Psoas muscle (tissue), 7 donors: ENCODE data around the gene OCEL1. TPM values are rescaled to one million over a fixed set of nuclear protein-coding genes. Genes with fewer than 3 reads are reported as not detected.

ENCODE experiments used
- polyA plus RNA-seq, 3 donors: library from polyadenylated mRNA; stranded (reverse); fragments of 200-250 nt; gene quantifications; one replicate each; pipeline ENCODE4 v1.2.3, GENCODE V29; 2013
- total RNA-seq, 4 donors: library from RNA; stranded (reverse); fragmentation: NEBNext Ultra II Directional in 2 of 4; extraction: Animal tissue kit (Norgen Biotek cat#: 25700) in 2 of 4; gene quantifications; one replicate each; pipeline versions ENCODE4 v1.2.1 to v1.2.4, GENCODE V29; 2021 to 2023
- donor health status: healthy with polysubstance abuse.
- donor health status: DM: no; HTN: no; CAD: no; lungs with moderate emphysema.
- donor health status: Bipolar disorder and iron deficiency.
- donor health status: healthy.
- donor health status: DM: no; HTN: no; CAD: no.
- donor health status: DM: no; HTN: no; CAD: no.
- donor health status: DM: yes; HTN: yes; CAD: no.

OCEL1 gene
- total and polyA plus RNA-seq, 7 donors, result 15.6 to 37.1 (median 19.6) TPM

Other genes with a start within 250 kb of the OCEL1 start
- 1 to 10 TPM; 3.2 to 9.9 (median 8.0) TPM for gene CPAMD8, start 199.4 kb upstream of the OCEL1 start, total RNA-seq
- 1 to 10 TPM; 4.5 to 9.8 (median 9.0) TPM for gene CPAMD8, start 199.4 kb upstream of the OCEL1 start, polyA plus RNA-seq
- 1 to 10 TPM; 1.8 to 5.9 (median 3.6) TPM for gene HAUS8, start 150.8 kb upstream of the OCEL1 start, total RNA-seq
- 1 to 10 TPM; 4.2 to 5.7 (median 5.0) TPM for gene HAUS8, start 150.8 kb upstream of the OCEL1 start, polyA plus RNA-seq
- 10 to 100 TPM; 13.8 to 16.4 (median 14.5) TPM for gene MYO9B, start 150.4 kb upstream of the OCEL1 start, total RNA-seq
- gene MYO9B, start 150.4 kb upstream of the OCEL1 start, polyA plus RNA-seq, result 10 to 100 TPM in 2 of 3 donors, 1 to 10 TPM in 1; 9.0 to 23.7 (median 18.9) TPM
- 10 to 100 TPM; 25.5 to 41.2 (median 30.5) TPM for gene USE1, start 10.9 kb upstream of the OCEL1 start, total RNA-seq
- 10 to 100 TPM; 45.3 to 83.0 (median 57.1) TPM for gene USE1, start 10.9 kb upstream of the OCEL1 start, polyA plus RNA-seq
- gene NR2F6, start 19.7 kb downstream of the OCEL1 start, total RNA-seq, result 10 to 100 TPM; 34.9 to 56.7 (median 41.1) TPM
- 10 to 100 TPM; 21.1 to 51.3 (median 27.9) TPM for gene NR2F6, start 19.7 kb downstream of the OCEL1 start, polyA plus RNA-seq
- gene USHBP1, start 38.5 kb downstream of the OCEL1 start, total RNA-seq, result 1 to 10 TPM; 2.6 to 8.6 (median 3.3) TPM
- 1 to 10 TPM; 3.7 to 5.0 (median 4.0) TPM for gene USHBP1, start 38.5 kb downstream of the OCEL1 start, polyA plus RNA-seq
- gene BABAM1, start 41.2 kb downstream of the OCEL1 start, total RNA-seq, result 10 to 100 TPM; 70.0 to 97.0 (median 88.7) TPM
- 100 to 1,000 TPM in 1 of 3 donors, 10 to 100 TPM in 2; 86.8 to 145 (median 92.9) TPM for gene BABAM1, start 41.2 kb downstream of the OCEL1 start, polyA plus RNA-seq
- gene ANKLE1, start 55.7 kb downstream of the OCEL1 start, total RNA-seq, result under 1 TPM in 2 of 4 donors, not detected in 2; 0.13 to 0.26 TPM
- under 1 TPM; 0.07 to 0.20 (median 0.10) TPM for gene ANKLE1, start 55.7 kb downstream of the OCEL1 start, polyA plus RNA-seq
- gene ABHD8, start 77.2 kb downstream of the OCEL1 start, total RNA-seq, result 10 to 100 TPM in 1 of 4 donors, 1 to 10 TPM in 3; 6.1 to 17.9 (median 7.6) TPM
- 10 to 100 TPM; 12.3 to 26.8 (median 15.0) TPM for gene ABHD8, start 77.2 kb downstream of the OCEL1 start, polyA plus RNA-seq
- gene MRPL34, start 79.6 kb downstream of the OCEL1 start, total RNA-seq, result 100 to 1,000 TPM; 105 to 217 (median 139) TPM
- 100 to 1,000 TPM; 330 to 558 (median 365) TPM for gene MRPL34, start 79.6 kb downstream of the OCEL1 start, polyA plus RNA-seq
- 10 to 100 TPM; 21.5 to 35.4 (median 27.9) TPM for gene DDA1, start 83.3 kb downstream of the OCEL1 start, total RNA-seq
- gene DDA1, start 83.3 kb downstream of the OCEL1 start, polyA plus RNA-seq, result 10 to 100 TPM; 47.2 to 90.4 (median 75.0) TPM
- gene ANO8, start 108.6 kb downstream of the OCEL1 start, total RNA-seq, result 10 to 100 TPM; 11.8 to 14.3 (median 12.9) TPM
- gene ANO8, start 108.6 kb downstream of the OCEL1 start, polyA plus RNA-seq, result 10 to 100 TPM in 1 of 3 donors, 1 to 10 TPM in 2; 1.5 to 13.0 (median 4.3) TPM
- gene GTPBP3, start 111.3 kb downstream of the OCEL1 start, total RNA-seq, result 10 to 100 TPM in 3 of 4 donors, 1 to 10 TPM in 1; 9.6 to 11.0 (median 10.5) TPM
- 10 to 100 TPM in 1 of 3 donors, 1 to 10 TPM in 2; 6.2 to 16.5 (median 8.8) TPM for gene GTPBP3, start 111.3 kb downstream of the OCEL1 start, polyA plus RNA-seq
- gene PLVAP, start 151.1 kb downstream of the OCEL1 start, total RNA-seq, result 10 to 100 TPM; 16.0 to 23.7 (median 16.3) TPM
- gene PLVAP, start 151.1 kb downstream of the OCEL1 start, polyA plus RNA-seq, result 10 to 100 TPM in 2 of 3 donors, 1 to 10 TPM in 1; 6.5 to 46.0 (median 14.5) TPM
- gene CCDC194, start 168.0 kb downstream of the OCEL1 start, total RNA-seq, result under 1 TPM in 1 of 4 donors, not detected in 3; 0.51 TPM
- gene CCDC194, start 168.0 kb downstream of the OCEL1 start, polyA plus RNA-seq, result under 1 TPM in 1 of 3 donors, not detected in 2; 0.13 TPM
- 10 to 100 TPM; 18.3 to 47.7 (median 33.5) TPM for gene BST2, start 179.4 kb downstream of the OCEL1 start, total RNA-seq
- gene BST2, start 179.4 kb downstream of the OCEL1 start, polyA plus RNA-seq, result 10 to 100 TPM; 29.8 to 40.8 (median 34.4) TPM
- gene MVB12A, start 193.8 kb downstream of the OCEL1 start, total RNA-seq, result 10 to 100 TPM; 15.6 to 23.7 (median 18.9) TPM
- gene MVB12A, start 193.8 kb downstream of the OCEL1 start, polyA plus RNA-seq, result 10 to 100 TPM; 29.4 to 79.7 (median 43.1) TPM
- under 1 TPM in 1 of 4 donors, not detected in 3; 0.39 TPM for gene TMEM221, start 222.4 kb downstream of the OCEL1 start, total RNA-seq
- gene TMEM221, start 222.4 kb downstream of the OCEL1 start, polyA plus RNA-seq, result under 1 TPM in 2 of 3 donors, not detected in 1; 0.04 to 0.25 TPM
- 1 to 10 TPM in 1 of 4 donors, under 1 TPM in 3; 0.43 to 1.0 (median 0.72) TPM for gene NXNL1, start 234.7 kb downstream of the OCEL1 start, total RNA-seq
- under 1 TPM in 2 of 3 donors, not detected in 1; 0.14 to 0.64 TPM for gene NXNL1, start 234.7 kb downstream of the OCEL1 start, polyA plus RNA-seq
- gene SLC27A1, start 244.3 kb downstream of the OCEL1 start, total RNA-seq, result 10 to 100 TPM; 18.4 to 40.1 (median 27.9) TPM
- 10 to 100 TPM; 11.8 to 30.6 (median 24.1) TPM for gene SLC27A1, start 244.3 kb downstream of the OCEL1 start, polyA plus RNA-seq